CD14-positive monocyte (primary cell): ENCODE results near the gene MAGEF1. TPM values are rescaled to one million over a fixed set of nuclear protein-coding genes. Genes with fewer than 3 reads are reported as not detected.

Experiments
- DNase-seq, 3 donors: peaks; one replicate each; pipeline ENCODE4 v3.0.0-alpha.2; 2011 to 2022
- H2AFZ ChIP-seq: 2 replicates; pipeline ENCODE4 v1.6.0; 2012; ENCODE audit warnings: mild to moderate bottlenecking, low read depth, low read length, inconsistent platforms; ENCODE audit not compliant: insufficient read depth, poor library complexity, severe bottlenecking
- H3K27ac ChIP-seq, 2 donors: 1 replicate in 1 of 2; 2 replicates in 1 of 2; pipeline ENCODE4 v1.5.1; 2012 to 2013; ENCODE audit warnings: low read length in 2 of 2, control low read depth in 1 of 2, inconsistent platforms in 1 of 2, low read depth in 1 of 2, mild to moderate bottlenecking in 1 of 2
- H3K27me3 ChIP-seq, 2 donors: one replicate each; pipeline versions ENCODE4 v1.6.0 to v1.6.1; 2011 to 2013; ENCODE audit warnings: low read length in 2 of 2; ENCODE audit not compliant: control insufficient read depth in 2 of 2, insufficient read depth in 2 of 2
- H3K36me3 ChIP-seq, 2 donors: replicated peaks in 1 of 2; 1 replicate in 1 of 2; 2 replicates in 1 of 2; pipeline versions ENCODE4 v1.5.1 to v1.6.1; 2012 to 2013; ENCODE audit warnings: low read length in 2 of 2, control low read depth in 1 of 2, inconsistent platforms in 1 of 2, mild to moderate bottlenecking in 1 of 2; ENCODE audit not compliant: insufficient read depth in 2 of 2, control insufficient read depth in 1 of 2
- H3K4me1 ChIP-seq, 2 donors: 1 replicate in 1 of 2; 2 replicates in 1 of 2; pipeline versions ENCODE4 v1.5.1 to v1.6.1; 2012 to 2013; ENCODE audit warnings: low read length in 2 of 2, control low read depth in 1 of 2, inconsistent platforms in 1 of 2, mild to moderate bottlenecking in 1 of 2, moderate library complexity in 1 of 2; ENCODE audit not compliant: insufficient read depth in 2 of 2, control insufficient read depth in 1 of 2
- H3K4me2 ChIP-seq: replicated peaks from 2 replicates; pipeline ENCODE3; 2012; ENCODE audit warnings: low read length, moderate library complexity, mild to moderate bottlenecking; ENCODE audit not compliant: poor library complexity, severe bottlenecking; ENCODE audit errors: extremely low read depth
- H3K4me3 ChIP-seq, 3 experiments: fragments of 200-600 bp in 1 of 3; sonication (generic) in 1 of 3; replicated peaks in 1 of 3; 1 replicate in 2 of 3; 2 replicates in 1 of 3; pipeline ENCODE4 v1.5.1; 2011 to 2013; ENCODE audit warnings: low read length in 3 of 3, mild to moderate bottlenecking in 3 of 3, control low read depth in 2 of 3, low read depth in 2 of 3, inconsistent platforms in 1 of 3, moderate library complexity in 1 of 3
- H3K79me2 ChIP-seq: 2 replicates; pipeline ENCODE4 v1.6.0; 2012; ENCODE audit warnings: mild to moderate bottlenecking, control low read depth, inconsistent platforms, low read length, moderate library complexity; ENCODE audit not compliant: insufficient read depth
- H3K9ac ChIP-seq: 2 replicates; pipeline ENCODE4 v1.6.0; 2017; ENCODE audit warnings: low read length, mild to moderate bottlenecking; ENCODE audit not compliant: insufficient read depth, poor library complexity, severe bottlenecking
- H3K9me3 ChIP-seq, 2 donors: replicated peaks in 1 of 2; 1 replicate in 1 of 2; 2 replicates in 1 of 2; pipeline versions ENCODE4 v1.5.1 to v1.6.1; 2012 to 2013; ENCODE audit warnings: low read length in 2 of 2, control low read depth in 1 of 2; ENCODE audit not compliant: control insufficient read depth in 1 of 2, insufficient read depth in 1 of 2
- H4K20me1 ChIP-seq: 2 replicates; pipeline ENCODE4 v1.6.0; 2012; ENCODE audit warnings: mild to moderate bottlenecking, low read length, control low read depth, moderate library complexity; ENCODE audit not compliant: insufficient read depth
- H3K27ac Mint-ChIP-seq, 7 donors: one replicate each; pipeline ENCODE4 v1.8.0; 2020; ENCODE audit warnings: mild to moderate bottlenecking in 7 of 7, mixed read lengths in 7 of 7, moderate library complexity in 6 of 7, inconsistent platforms in 2 of 7
- H3K27me3 Mint-ChIP-seq, 3 donors: one replicate each; pipeline ENCODE4 v1.8.0; 2021 to 2022; ENCODE audit warnings: low read depth in 3 of 3, mild to moderate bottlenecking in 3 of 3, mixed read lengths in 3 of 3, moderate library complexity in 3 of 3, inconsistent platforms in 1 of 3
- H3K36me3 Mint-ChIP-seq, 2 donors: one replicate each; pipeline ENCODE4 v1.8.0; 2020; ENCODE audit warnings: mixed read lengths in 2 of 2, inconsistent platforms in 1 of 2, mild to moderate bottlenecking in 1 of 2
- H3K4me1 Mint-ChIP-seq: one replicate; pipeline ENCODE4 v1.8.0; 2020; ENCODE audit warnings: mild to moderate bottlenecking, mixed read lengths
- H3K4me3 Mint-ChIP-seq, 2 donors: one replicate each; pipeline ENCODE4 v1.8.0; 2020; ENCODE audit warnings: mild to moderate bottlenecking in 2 of 2, mixed read lengths in 2 of 2, moderate library complexity in 1 of 2
- H3K9me3 Mint-ChIP-seq, 7 donors: one replicate each; pipeline ENCODE4 v1.8.0; 2020 to 2022; ENCODE audit warnings: mixed read lengths in 7 of 7, mild to moderate bottlenecking in 6 of 7, moderate library complexity in 6 of 7, inconsistent platforms in 2 of 7
- CTCF ChIP-seq: fragments of 200-600 bp; IDR thresholded peaks from one replicate; pipeline ENCODE4 v1.8.0; 2022; ENCODE audit warnings: antibody characterized with exemption, mild to moderate bottlenecking
- WGBS: methylation state at CpG from one replicate; pipeline ENCODE4 v1.1.5; 2013; ENCODE audit warnings: missing lambda C conversion rate; ENCODE audit not compliant: insufficient coverage; 5-methylcytosine and 5-hydroxymethylcytosine counted together
- intact Hi-C, 2 donors: fragments of 100-400 bp; cut with micrococcal nuclease; formaldehyde crosslinking; loops; one replicate each; pipeline versions ENCODE4 v1.15.0 to v1.15.1; 2023
- polyA plus RNA-seq, 3 donors: library from polyadenylated mRNA; depleted of rRNA in 1 of 3; unstranded in 2 of 3; stranded (reverse) in 1 of 3; fragments of 300-500 nt in 2 of 3; fragments of >200 nt in 1 of 3; fragmentation: Illumina TruSeq in 2 of 3; gene quantifications; 1 replicate in 2 of 3; 2 replicates in 1 of 3; pipeline ENCODE4 v1.2.3, GENCODE V29; 2012 to 2021

MAGEF1 gene
- polyA plus RNA-seq, 3 donors, result 1.7 to 14.8 (median 12.2) TPM

GRCh38 chr3:184734903-184735701 is 23.2 kb upstream of the MAGEF1 start:
- H3K36me3 ChIP-seq, result no peaks in the 10 kb centered on the region
- H3K36me3 Mint-ChIP-seq, result no peaks in the 10 kb centered on the region
- DNase-seq, result no peak
- H3K27ac Mint-ChIP-seq, result no peak overlapping the region
- H3K9ac ChIP-seq, result no peak overlapping the region
- 97% methylated on average over 14 of the region's 14 CpGs for WGBS
- peaks cover 0 to 2% (median 0%) of the 10 kb centered on the region in 7 donors for H3K9me3 Mint-ChIP-seq
- H3K4me1 ChIP-seq, result no peaks in the 10 kb centered on the region
- no peaks in the 10 kb centered on the region for H3K4me1 Mint-ChIP-seq
- no peak overlapping the region for H3K27ac ChIP-seq
- H3K4me2 ChIP-seq, result no peak overlapping the region
- no peaks in the 10 kb centered on the region for H3K9me3 ChIP-seq
- no peaks in the 10 kb centered on the region for H3K27me3 ChIP-seq
- no peak overlapping the region for H2AFZ ChIP-seq
- peaks cover 3 to 9% (median 8%) of the 10 kb centered on the region in 3 donors for H3K27me3 Mint-ChIP-seq
- no peak for TF ChIP-seq CTCF
- H3K4me3 ChIP-seq, result no peak overlapping the region
- no peak overlapping the region for H3K4me3 Mint-ChIP-seq
- intact Hi-C loops, result no loop called here
- no peaks in the 10 kb centered on the region for H3K79me2 ChIP-seq
- no peaks in the 10 kb centered on the region for H4K20me1 ChIP-seq

- Histone ChIP-seq H3K27me3 (no peaks in the 10 kb centered on the region), H3K79me2 (no peaks in the 10 kb centered on the region), H3K36me3 (no peaks in the 10 kb centered on the region), H3K9me3 (no peaks in the 10 kb centered on the region), H4K20me1 (no peaks in the 10 kb centered on the region), H3K4me2 (no peak overlapping the region), H3K4me1 (no peaks in the 10 kb centered on the region), H3K9ac (no peak overlapping the region), H3K27ac (no peak overlapping the region), H2AFZ (no peak overlapping the region), H3K4me3 (no peak overlapping the region)
- no peaks in the 10 kb centered on the region for H3K4me1 Mint-ChIP-seq
- intact Hi-C loops, result no loop called here
- no peak overlapping the region for H3K4me3 Mint-ChIP-seq
- peaks cover 1 to 12% (median 7%) of the 10 kb centered on the region in 3 donors for H3K27me3 Mint-ChIP-seq
- H3K27ac Mint-ChIP-seq, result peak overlapping the region in 1 of 7 donors; percentile 9
- H3K9me3 Mint-ChIP-seq, result peaks cover 0 to 2% (median 0%) of the 10 kb centered on the region in 7 donors
- no peak for DNase-seq
- TF ChIP-seq CTCF, result no peak
- 80% methylated on average over 1 of the region's 8 CpGs for WGBS
- H3K36me3 Mint-ChIP-seq, result no peaks in the 10 kb centered on the region
These were observed 22.2 kb upstream of the MAGEF1 start for GRCh38 chr3:184733971-184734608.
